HG03457 (cell line): ENCODE results near the gene ITIH2.
"Not testable (repeated sequence)": the region's sequence is repeated elsewhere in the genome, so short reads cannot be mapped to it uniquely, and the experiment has no call there.

Experiments used
- ATAC-seq: cut with Tn5 transposase; IDR thresholded peaks from one replicate; pipeline ENCODE4 v1.9.1; 2021; ENCODE audit warnings: moderate number of reproducible peaks; ENCODE audit not compliant: unreplicated experiment

The ITIH2 gene

DNA sequence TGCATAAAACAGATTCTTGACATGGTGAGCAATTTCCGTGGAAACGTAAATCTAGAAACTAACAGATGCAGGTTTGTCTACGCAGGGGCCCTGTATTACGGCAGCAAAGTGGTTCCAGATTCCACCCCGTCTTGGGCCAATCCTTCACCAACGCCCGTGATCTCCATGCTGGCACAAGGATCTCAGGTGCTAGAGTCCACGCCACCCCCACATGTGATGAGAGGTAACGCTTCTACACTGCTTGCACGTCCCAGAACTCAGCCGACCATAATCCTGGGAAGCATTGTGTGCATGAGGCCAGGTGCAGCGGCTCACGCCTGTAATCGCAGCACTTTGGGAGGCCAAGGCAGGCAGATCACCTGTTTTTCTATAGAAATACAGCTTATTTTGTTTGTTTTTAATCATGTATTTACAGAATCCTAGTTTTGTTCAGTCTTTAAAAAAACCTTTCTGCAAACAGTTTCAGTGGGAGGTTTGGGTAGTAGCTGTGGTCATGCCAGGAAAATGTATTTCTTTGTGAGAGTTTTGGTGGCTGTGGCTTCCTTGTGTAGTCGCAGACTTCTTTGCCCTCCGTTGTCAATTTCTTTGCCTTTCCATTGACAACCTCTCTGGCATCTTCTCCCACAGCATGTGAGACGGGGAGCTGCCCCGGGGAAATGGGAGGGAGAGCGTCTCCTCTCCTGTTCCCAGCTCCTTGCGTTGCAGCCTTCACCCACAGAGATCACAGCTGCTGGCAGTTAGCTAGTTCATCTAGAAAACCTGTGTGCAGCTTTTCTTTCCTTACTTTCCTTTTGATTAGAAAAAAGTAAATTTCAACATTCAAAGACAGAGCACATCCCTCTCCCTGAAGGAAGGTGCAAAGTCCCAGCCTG, 35.7 kb downstream of the ITIH2 start:
- no peak for ATAC-seq

DNA sequence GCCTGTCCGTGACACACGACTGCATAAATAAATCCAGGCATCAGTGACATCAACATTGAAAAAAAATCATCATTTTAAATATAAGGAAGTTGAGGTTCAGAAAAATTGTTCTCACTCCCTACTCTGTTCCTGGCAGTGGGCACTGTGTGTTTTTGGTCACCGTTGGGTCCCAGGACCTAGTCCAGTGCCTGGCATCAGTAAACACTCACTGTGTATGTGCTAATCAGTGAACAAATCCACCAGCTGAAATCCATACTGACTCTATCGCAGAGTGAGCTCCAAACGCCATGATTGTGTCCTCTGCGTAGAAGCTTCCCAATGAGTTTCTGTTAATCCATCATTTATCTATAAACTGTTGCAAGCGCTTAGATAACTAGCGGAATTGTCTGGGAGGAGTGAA, 41.2 kb downstream of the ITIH2 start:
- ATAC-seq = no peak

DNA sequence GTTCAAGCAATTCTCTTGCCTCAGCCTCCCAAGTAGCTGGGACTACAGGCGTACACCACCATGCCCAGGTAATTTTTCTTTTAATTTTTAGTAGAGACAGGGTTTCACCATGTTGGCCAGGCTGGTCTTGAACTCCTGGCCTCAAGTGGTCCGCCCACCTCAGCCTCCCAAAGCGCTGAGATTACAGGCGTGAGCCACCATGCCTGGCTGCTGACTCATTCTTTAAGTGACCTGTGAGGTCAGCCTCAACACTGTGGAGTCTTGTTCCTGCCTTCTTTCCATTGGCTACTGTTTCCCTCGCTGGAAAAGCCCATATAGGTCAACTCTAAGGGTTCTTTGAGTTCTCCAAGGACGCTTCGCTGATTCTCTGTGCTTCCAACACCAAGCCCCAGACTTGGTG, 45.5 kb downstream of the ITIH2 start:
- not testable (repeated sequence) for ATAC-seq

DNA sequence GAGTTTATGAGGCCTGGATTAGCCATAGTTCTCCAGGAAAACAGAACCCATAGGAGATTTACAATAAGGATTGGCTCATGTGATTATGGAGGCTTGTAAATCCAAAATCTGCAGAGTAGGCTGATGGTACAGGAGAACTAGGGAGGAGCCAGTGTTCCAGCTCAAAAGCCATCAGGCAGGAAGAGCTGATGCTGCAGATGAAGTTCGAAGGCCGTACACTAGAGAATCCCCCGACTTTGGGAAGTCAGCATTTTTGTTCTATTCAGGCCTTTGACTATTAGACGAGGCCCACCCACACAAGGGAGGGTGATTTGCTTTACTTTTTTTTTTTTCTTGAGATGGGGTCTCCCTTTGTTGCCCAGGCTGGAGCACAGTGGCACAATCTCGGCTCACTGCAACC, 47.1 kb downstream of the ITIH2 start:
- no peak for ATAC-seq

DNA sequence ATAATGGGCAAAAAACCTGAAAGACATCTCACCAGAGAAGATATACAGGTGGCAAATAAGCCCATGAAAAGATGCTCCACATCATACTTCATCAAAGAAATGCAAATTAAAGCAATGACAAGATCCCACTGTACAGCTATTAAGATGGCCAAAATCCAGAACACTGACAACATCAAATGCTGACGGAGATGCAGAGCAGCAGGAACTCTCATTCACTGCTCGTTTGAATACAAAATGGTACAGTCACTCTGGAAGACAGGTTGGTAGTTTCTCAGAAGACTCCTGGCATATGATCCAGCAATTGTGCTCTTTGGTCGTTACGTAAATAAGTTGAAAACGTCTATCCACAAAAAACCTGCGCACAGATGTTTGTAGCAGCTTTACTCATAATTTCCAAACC, 49.1 kb downstream of the ITIH2 start:
- no peak for ATAC-seq

DNA sequence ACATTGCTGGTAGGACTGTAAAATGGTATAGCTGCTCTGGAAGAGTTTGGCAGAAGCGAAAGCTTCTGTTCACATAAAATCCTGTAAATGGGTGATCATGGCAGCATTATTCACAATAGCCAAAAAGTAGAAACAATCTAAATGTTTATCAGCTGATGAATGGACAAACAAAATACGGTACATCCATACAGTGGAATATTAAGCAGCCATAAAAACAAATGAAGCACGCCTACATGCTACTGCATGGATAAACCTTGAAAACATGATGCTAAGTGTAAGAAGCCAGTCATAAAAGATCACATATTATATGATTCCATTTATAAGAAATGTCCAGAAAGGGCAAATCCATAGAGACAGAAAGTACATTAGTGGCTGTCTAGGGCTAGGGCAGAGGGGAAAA, 52.0 kb downstream of the ITIH2 start:
- no peak for ATAC-seq

DNA sequence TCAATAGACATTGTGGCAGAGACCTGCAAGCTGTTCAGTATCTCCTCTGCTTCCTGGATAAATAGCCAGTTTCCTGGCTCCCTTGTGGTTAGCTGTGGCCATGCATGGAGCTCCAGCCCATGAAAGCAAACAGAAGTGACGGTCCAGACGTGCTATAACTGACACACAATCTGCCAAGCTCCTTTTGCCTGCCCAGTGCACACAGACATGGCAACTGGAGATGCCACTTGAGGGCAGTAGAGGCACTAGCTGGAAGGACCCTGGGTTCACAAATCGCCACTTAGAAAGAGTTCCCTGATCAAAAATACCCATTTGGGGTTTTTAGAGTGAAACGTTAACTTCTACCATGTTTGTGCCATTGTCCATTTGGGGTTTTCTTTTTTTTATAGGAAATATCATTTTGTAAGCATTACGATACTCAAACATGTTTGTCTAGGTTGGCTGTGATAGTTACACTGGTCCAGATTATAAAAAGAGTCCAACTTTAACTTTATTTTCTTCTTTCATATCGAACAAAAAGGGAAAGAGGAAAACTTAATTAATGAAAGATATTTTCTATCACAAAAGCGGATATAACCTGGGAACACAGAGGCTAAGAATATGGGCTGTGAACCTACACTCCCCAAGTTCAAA, 53.4 kb downstream of the ITIH2 start:
- ATAC-seq = no peak

DNA sequence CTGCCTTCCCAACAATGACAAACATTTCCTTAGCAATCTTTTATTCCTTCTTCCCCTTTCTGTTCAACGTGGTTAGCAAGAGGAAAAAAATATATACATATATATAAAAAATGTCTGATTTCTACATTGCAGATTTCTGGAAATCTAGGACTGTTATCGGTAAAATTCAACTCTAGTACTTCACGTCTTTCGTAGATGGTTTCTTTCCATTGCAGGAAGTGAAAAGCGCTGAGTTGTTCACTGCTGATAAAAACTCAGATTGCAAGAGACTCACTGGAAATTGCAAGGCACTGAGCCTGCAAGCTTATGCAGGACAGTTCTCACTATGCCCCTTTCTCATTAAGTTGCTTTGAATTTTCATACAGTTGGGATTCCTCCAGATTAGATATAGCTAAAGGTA, 60.8 kb downstream of the ITIH2 start:
- ATAC-seq = no peak

DNA sequence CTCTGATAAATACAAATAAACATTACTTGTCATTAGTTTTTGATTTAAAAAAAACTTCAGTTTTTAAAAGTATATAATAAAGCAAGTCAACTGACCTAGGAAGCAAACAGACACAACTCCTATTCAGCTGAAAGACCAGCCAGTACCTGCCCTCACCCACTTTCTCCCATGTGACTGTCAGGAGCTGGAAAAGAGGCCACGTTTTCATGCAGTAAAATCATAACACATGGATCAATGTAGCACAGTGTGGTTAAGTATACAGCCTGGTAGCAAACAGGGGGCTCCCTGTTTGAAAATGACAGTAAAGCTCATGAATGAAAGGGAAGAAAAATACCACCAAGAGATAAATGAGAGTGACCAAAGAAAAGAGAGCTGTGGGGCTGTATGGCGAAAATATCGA, 63.1 kb downstream of the ITIH2 start:
- ATAC-seq = no peak

DNA sequence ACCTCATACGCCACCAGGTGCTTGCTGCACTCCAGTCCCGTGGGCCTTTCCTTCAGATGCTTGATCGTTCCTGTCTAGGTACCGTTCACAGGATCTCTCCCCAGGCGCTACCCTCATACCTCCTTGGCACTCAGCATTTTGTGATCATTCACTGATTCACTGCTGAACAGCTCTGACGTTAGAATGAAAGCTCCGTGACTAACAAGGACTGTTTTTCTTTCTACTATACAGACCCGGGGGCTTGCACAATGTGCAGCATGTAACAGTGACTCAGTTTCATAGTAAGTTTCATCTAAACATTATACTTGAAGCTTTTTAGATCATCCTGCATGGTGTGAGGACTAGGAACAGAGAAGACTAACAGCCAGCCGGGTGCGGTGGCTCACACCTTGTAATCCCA, 64.1 kb downstream of the ITIH2 start:
- ATAC-seq = no peak

DNA sequence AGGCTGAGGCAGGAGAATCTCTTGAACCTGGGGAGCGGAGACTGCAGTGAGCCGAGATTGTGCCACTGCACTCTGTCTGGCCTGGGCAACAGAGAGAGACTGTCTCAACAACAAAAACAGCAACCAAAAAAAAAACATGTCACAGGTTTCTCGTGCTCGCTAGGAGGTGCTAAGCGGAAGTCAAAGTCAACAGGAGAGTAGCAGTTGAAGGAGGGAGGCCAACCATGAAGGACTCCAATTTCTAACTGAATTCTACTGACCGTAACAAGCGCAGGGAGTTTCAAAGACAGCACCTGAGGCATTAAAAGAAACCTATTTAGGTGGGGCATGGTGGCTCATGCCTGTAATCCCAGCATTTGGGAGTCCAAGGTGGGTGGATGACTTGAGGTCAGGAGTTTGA, 65.3 kb downstream of the ITIH2 start:
- ATAC-seq = no peak

DNA sequence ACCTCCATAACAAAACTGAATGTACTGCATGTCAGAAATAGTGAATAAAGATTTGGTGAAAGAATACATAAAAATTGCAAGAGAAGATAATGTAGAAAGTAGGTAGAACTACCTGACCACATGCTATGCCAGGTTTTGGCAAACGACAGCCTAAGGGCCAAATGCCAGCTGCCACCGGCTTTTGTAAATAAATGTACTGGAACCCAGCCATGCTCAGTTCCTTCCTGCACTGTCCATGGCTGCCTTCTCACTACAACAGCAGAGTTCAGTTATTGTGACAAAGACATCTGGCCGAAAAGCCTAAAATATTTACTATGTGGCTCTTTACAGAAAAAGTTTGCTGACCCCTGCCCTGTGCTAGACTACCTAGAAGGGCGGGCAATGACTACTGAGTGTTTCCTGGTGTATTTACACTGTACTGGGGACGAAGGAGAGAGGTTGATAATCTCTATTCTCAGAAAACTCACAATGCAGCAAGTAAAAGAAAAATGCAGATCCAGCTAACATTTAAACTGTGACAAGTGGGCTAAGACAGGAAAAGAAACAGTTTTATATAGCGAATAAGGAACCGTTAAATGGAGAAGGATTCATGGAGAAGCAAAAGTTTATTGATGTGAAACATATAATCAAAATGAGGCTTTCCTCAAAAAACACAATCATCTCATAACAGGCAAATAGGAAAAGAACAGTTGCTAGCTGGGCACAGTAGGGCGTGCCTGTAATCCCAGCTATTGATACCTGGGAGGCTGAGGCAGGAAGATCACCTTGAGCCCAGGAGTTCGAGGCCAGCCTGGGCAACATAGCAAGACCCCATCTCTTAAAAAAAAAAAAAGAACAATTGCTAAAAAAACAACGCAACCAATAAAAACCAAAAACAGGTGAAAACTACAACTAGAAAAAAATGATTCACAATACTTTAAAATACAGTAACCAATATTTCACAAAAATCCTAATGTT, 71.0 kb downstream of the ITIH2 start:
- no peak for ATAC-seq

DNA sequence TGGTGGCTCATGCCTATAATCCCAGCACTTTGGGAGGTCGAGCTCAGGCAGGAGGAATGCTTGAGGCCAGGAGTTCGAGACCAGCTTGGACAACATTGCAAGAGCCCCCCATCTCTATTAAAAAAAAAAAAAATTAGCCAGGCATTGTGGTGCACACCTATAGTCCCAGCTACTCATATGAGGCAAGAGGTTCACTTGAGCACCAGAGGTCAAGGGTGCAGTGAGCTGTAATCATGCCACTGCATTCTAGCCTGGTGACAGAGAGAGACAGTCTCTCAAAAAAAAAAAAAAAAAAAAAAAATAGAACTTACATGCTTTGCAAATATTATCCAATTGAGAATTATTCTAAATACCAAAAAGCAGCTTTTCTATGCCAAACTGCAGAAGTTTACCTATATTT, 73.7 kb downstream of the ITIH2 start:
- no peak for ATAC-seq

DNA sequence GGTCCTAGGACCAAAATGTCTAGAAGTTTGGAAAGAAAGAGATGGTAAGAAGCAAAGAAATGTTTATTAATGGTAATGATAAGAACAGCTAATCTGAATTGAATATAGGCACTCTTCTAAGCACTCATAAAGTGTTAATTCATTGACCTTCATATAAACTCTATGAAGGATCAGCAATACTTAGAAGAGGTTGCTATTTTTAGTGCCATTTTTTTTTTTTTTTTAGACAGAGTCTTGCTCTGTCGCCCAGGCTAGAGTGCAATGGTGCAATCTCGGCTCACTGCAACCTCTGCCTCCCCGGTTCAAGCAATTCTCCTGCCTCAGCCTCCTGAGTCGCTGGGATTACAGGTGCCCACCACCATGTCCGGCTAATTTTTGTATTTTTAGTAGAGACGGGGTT, 79.1 kb downstream of the ITIH2 start:
- ATAC-seq = not testable (repeated sequence)

DNA sequence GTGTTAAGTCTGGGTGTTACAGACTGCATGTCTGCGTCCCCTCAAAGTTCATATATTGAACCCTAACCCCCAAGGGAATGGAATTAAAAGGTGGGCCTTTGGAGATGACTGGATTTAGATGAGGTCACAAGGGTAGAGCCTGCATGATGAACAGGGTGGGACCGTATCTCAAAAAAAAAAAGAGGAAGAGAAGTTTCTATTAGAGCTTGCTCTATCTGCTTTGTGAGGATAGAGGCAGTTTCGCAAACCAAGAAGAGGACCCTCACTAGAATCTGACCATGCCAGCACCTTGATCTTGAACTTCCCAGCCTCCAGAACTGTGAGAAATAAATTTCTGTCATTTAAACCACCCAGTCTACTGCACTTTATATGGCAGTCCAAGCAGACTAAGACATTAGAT, 83.3 kb downstream of the ITIH2 start:
- ATAC-seq = no peak

DNA sequence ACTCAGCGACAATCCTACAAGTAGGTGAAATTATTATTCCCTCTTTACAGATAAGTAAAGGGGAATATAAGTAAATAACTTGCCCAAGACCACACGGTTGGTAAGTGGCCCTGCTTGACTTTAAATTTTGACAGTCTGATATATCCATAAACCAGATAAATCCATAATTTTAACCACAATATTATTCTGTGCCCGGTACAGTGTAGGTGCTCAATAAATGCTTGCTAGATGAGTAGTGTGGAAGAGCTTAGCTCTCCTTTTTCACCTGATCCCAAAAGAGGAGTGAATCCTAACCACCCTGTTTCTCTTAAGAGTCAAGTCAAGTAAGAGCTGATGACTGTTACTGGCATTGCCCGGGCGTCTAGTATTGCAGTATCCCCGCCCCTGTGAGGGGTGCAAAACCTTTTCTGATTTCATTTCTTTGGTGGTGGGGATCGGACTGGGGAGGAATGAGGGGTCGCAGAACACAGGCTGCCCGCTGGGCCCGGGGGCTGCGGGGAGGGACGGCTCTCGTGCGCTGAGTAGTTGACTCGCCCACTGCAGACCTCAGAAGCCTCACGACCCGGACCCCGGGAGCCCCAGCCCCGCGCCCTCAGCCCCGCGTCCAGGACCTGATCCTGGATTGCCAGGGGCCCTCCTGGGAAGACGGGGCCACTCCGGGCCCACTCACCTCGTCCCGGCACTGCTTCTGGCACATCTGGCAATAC, 84.2 kb downstream of the ITIH2 start:
- ATAC-seq = no peak

DNA sequence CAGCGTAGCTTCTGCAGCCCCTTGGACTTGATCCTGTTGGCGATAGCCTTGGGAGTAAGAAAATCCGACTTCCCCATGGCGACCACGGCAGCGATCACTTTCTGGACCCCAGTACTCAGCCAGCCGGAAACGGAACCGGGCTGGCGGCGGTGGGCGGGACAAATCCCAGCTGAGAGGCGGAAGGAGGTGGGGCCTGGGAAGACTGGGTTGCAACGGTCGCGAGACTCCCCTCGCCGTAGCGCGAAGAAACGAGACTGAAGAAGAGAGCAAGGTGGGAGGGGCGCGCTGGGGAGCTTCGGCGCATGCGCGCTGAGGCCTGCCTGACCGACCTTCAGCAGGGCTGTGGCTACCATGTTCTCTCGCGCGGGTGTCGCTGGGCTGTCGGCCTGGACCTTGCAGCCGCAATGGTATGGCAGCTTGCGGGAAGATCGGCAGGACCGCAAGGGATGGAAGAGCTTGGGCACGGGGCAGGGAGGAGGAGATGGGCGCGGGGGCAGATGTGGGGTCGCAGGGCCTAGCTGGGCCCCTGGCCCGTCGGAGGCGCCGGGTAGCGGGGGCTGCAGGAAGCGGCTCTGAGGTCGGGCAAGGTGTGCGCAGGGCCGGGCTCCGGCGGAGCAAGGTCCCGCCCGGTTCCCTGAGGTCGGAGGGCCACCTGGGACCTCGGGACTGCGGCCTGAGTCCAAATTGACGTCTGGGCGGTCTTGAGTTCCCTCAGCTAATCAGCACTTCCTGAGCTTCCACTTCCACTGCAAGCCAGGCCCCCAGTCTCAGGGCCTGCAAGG, 84.9 kb downstream of the ITIH2 start, which contains the start of the genes ATP5F1C and KIN:
TSS of gene ATP5F1C (plus strand) at position 321 of the 782 bp plus-strand sequence. CDS start at position 352, 31 bp downstream.
TSS of gene KIN (minus strand) at position 137 of the 782 bp plus-strand sequence. CDS start at position 77, 60 bp downstream.
- peak; percentile 91 for ATAC-seq

DNA sequence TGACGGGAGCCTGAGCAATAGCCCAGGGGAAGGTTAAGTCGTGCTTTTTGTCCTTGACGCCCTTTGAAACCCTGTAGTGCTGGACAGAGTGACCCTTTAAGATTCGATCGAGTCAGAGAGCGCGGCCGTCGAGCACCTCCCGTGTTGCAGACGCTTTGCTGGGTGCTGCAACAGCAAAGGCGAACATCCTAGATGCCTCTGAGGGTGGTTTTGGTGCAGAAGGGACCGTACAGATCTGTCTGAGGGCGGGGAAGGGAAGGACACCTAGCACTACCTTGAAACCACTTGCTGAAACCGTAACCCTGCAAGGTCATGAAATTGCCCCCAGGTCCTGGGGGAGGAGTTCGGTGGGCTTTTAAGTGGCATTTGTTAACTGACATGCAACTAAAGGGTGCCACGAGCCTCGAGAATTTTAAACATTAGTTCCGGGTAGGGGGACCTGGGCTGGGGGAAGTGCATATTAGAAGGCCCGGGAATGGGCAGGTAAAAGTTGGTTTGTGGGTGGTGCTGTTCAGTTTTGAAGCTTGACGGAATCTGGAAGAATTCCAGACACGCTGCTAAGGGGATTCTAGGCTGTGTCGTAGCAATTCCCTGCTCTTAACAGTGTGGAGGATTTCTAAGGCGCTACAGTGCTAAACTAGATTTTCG, 85.6 kb downstream of the ITIH2 start:
- ATAC-seq = peak; percentile 17

DNA sequence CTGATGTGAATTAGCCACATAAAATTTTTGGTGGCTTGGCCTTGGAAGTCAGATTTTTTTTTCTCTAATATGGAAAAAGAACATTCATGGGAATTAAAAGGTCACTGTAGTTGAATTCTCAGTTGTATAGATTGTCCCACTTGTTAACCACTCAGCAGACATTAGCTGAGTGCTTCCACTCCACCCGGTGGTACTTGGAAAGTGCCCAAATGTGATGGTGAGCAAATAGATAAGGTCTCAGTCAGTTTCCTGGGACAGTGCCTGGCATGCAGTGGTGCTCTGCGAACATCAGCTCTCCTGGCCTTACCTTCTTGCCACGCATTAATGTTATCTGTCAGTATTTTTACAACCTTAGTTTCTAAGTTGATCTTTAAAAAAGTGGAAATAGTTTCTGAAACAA, 86.3 kb downstream of the ITIH2 start:
- no peak for ATAC-seq
